AG09309 (cell line): ENCODE measurements around the gene ZBTB48.

ENCODE experiments used
- DNase-seq: peaks from one replicate; pipeline ENCODE4 v3.0.0-alpha.2; 2010; ENCODE audit warnings: low read depth
- H3K4me3 ChIP-seq: 2 replicates; pipeline ENCODE4 v1.5.1; 2011; ENCODE audit warnings: mild to moderate bottlenecking, low read depth, low read length, moderate library complexity; ENCODE audit not compliant: control insufficient read depth
- CTCF ChIP-seq: IDR thresholded peaks from 2 replicates; pipeline ENCODE4 v1.5.1; 2011; ENCODE audit warnings: mild to moderate bottlenecking, low read depth, low read length, inconsistent platforms; ENCODE audit not compliant: insufficient read depth, control insufficient read depth; ENCODE audit errors: missing control alignments

ZBTB48 gene

GRCh38 chr1:6586404-6586816 lies 6.6 kb downstream of the ZBTB48 start:
- no peak for DNase-seq

GRCh38 chr1:6587261-6588005 lies 7.6 kb downstream of the ZBTB48 start:
- no peak for DNase-seq
- no peak overlapping the region for H3K4me3 ChIP-seq
- TF ChIP-seq CTCF: no peak

More at GRCh38 chr1:6586404-6586816, 6.6 kb downstream of the ZBTB48 start:
- no peak overlapping the region for H3K4me3 ChIP-seq
- TF ChIP-seq CTCF: no peak

GRCh38 chr1:6588128-6588892 lies 8.5 kb downstream of the ZBTB48 start:
- DNase-seq: no peak
- TF ChIP-seq CTCF: no peak
- no peak overlapping the region for H3K4me3 ChIP-seq

GRCh38 chr1:6588893-6589520 lies 9.2 kb downstream of the ZBTB48 start:
- H3K4me3 ChIP-seq: no peak overlapping the region
- no peak for DNase-seq
- TF ChIP-seq CTCF: no peak

GRCh38 chr1:6590046-6590445 lies 10.3 kb downstream of the ZBTB48 start:
- DNase-seq: no peak
- TF ChIP-seq CTCF: no peak
- no peak overlapping the region for H3K4me3 ChIP-seq

GRCh38 chr1:6591222-6591621 lies 11.4 kb downstream of the ZBTB48 start:
- no peak for TF ChIP-seq CTCF
- no peak overlapping the region for H3K4me3 ChIP-seq
- no peak for DNase-seq
